GM19438 (cell line): ENCODE results near the gene FMC1.
A peak's percentile ranks its signal among the peaks of the same experiment; 100 is the strongest.
"Not testable (repeated sequence)": the region's sequence is repeated elsewhere in the genome, so short reads cannot be mapped to it uniquely, and the experiment has no call there.

Experiments used
- ATAC-seq: cut with Tn5 transposase; IDR thresholded peaks from one replicate; pipeline ENCODE4 v1.9.1; 2021; ENCODE audit warnings: low read depth; ENCODE audit not compliant: unreplicated experiment

The FMC1 gene, protein sequence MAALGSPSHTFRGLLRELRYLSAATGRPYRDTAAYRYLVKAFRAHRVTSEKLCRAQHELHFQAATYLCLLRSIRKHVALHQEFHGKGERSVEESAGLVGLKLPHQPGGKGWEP

DNA sequence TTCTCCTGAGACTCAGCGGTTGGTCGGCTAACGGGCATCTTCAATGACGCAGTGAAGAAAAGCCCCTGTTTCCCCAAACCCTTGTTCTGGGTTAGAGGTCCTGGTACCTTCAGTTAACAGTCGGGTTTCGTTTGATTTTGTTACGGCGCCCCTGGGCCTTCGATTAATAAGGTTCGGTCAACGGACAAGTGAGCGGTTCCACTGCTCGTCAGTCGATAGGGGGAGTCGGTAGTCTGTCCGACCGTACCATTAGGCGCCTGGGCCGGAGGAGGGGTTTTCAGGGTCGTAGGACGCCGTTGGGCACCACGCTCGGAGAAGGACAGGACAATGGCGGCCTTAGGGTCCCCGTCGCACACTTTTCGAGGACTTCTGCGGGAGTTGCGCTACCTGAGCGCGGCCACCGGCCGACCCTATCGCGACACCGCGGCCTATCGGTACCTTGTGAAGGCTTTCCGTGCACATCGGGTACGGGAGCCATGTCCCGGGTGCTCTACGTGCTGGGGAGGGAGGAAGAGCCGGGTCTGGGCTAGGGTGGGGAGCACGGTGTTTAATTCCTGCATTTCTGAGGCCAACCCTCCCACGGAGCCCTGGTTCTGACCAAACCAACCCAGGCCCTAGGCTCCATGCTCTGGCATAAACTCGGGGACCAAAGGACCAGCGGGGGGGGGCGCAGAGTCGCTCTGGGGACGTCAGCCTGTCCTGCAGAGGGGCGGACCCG is at the start of gene FMC1:
TSS of gene FMC1 (plus strand) at position 280 of the 718 bp plus-strand sequence. CDS start at position 328, 48 bp downstream.
- ATAC-seq = peak; percentile 55

DNA sequence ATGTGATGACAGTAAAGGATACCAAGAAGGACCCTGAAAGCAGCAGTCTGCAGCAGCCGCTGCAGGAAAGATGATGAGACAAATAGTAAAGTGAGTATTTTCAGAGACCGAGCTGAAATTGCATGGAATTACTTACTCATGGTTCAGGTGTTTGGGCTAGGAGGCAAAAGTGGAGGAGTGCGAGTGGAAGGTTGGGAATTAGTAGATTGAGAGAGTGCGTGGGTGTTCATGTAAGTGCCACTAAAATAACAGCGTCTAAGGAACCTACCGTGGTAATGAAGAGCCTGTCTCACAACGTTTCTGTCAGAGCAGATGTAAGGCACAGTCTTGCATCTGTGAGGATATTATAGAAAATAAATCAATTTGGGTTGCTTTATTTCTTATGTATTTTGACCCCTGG is 48.3 kb upstream of the FMC1 start:
- no peak for ATAC-seq

DNA sequence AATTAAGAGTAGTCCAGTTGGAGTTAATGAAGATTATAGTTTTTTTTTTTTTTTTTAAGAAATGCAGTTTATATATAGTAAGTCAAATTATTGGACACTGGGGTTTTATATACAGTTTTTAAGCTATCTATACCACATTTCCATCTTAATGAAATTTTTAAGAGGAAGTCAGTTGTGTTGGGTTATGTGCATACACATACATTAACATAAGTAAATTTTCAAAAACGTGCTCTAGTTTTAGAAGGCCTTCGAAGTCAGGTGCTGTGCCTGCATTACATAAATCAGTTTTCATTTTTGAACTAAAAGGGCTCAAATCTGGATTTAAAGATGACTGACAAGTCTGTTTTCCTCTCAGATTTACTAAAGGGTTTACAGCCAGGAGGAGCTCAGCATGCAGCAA is 47.6 kb upstream of the FMC1 start:
- no peak for ATAC-seq

DNA sequence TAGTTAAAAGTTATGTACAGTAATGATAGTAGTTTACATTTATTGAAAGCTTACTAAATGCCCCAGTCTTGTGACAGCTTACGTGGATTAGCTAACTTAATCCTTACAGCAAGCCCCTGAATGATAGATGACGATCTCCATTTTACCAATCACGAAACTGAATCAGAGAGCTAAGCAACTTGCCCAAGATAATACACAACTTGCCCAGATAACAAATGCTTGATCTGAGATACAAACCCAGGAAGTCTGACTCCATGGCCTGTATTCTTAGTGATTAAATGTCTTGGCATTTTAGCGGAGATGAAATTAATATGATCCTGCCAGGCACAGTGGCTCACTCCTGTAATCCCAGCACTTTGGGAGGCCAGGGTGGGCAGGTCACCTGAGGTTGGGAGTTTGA is 46.9 kb upstream of the FMC1 start:
- no peak for ATAC-seq

DNA sequence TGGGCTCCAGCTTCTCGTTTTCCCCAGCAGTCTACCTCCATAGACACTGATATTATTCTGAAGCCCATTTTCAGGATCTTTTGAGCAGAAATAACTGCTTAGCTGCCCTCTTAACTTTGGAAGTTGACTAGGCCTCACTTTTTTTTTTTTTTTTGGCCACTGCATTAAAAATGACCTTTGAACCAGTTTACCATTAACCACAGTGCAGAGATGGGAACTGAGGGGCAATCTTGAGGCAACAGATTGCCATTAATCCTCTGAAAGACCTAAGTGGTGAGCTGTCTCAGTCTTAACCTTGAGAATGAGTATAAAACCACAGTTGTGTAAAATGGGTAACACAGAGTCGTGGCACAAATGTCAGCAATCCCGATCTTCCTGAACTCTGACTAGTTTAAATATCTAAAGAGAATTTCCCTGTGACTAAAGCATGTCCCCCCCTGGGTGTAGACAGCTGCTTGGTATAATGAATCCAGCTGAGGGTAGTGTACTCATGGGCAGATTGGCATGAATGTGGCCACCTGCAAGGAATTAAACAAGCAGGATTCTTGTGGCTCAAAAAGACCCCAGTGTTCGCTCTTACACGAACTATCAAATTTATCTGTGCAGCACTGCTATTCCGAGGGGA is 46.1 kb upstream of the FMC1 start:
- no peak for ATAC-seq

DNA sequence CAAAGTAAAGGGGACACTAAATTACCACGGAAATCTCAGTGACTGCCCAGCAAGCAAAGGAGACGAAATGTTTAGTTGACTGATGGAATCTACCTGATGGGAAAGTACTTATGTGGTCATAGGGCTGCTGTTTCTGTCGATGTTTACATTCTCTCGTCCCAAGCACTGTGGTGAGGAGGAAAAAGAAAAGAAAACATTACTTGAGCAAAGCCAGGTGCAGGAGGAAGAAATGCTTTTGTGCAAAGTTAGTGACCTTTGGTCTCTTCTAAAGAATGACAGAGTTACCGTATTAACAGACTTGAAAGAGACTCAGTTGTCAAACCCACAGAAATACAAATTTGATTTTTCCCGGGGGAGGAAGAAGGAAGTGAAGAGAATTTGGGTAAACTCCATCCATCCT is 43.3 kb upstream of the FMC1 start:
- ATAC-seq = no peak

DNA sequence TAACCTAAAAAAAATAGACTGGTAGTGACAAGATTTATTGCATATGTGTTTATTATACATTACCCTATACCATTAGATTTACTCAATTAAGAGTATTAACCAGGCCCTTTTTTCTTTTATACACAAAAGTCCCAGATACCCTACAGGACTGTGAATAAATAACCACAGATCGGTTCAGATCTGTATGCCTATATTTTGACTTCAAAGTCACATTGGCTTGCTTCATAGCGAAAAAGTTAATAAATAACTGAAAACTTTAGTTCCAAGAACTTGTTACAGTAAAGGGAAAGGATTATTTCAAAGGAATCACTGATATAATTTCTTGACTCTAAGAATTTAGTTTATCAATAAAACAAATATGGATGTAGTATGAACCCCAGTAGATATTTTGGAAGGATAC is 41.8 kb upstream of the FMC1 start:
- no peak for ATAC-seq

DNA sequence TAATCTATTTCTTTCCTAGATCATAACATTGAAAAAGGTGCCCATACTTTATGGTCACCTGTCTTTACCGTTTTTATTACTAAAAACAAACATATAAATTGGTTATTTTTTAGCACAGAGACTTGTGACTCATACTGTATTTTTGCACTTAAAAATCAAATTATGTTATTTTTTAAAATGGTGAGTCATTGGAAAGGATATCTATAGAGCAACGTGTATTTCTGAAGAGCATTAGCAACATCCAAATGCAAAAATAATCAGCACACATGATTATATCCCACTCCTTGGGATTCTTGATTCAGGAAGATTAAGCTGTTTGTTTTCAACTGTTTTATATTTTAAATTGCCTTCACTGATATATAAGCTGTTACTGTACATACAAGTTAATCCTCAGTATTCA is 40.7 kb upstream of the FMC1 start:
- ATAC-seq = no peak

DNA sequence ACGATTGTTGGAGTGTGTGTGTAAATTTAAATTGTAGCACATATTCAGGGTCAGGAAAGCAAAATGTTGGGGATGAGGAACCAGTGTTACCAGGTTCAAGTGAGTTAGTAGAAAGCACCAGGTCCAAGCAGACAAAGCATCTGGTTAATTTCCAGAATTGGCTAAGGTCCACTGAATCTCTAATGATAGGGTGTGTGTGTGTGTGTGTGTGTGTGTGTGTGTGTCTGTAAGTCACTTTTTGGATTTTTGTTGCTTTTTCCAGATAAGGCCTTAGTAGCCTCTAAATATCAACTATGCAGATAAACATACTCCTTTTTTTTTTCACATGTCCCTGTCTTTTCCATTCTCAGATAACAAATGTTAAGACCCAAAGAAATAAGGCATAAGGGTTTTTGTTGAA is 36.6 kb upstream of the FMC1 start:
- ATAC-seq = no peak

DNA sequence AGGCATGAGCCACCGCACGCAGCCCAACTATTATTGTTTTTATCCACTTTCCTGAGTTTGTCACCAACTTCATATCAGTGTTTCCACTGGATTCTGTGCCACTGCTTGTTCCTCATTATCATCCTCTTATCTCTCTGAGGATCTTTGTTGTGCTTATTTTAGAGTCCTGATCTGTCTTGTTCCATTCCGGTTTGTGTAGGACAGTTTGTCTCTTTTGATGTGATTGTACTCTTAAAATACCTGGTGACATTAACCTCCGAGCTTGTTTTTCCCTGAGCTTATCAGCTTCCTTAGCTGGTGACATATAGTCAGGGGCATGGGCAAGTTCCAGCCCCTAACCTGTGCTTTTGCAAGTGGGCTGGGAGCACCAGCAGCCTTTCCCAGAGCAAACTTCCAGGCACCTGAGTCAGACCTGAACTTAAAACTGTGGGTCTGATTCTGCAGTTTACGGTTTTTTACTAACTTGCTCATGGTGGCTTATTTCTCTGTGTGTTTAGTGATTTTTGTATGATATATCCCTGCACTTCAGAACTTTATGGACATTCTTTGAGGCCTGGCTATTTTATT is 23.1 kb upstream of the FMC1 start:
- ATAC-seq = no peak

DNA sequence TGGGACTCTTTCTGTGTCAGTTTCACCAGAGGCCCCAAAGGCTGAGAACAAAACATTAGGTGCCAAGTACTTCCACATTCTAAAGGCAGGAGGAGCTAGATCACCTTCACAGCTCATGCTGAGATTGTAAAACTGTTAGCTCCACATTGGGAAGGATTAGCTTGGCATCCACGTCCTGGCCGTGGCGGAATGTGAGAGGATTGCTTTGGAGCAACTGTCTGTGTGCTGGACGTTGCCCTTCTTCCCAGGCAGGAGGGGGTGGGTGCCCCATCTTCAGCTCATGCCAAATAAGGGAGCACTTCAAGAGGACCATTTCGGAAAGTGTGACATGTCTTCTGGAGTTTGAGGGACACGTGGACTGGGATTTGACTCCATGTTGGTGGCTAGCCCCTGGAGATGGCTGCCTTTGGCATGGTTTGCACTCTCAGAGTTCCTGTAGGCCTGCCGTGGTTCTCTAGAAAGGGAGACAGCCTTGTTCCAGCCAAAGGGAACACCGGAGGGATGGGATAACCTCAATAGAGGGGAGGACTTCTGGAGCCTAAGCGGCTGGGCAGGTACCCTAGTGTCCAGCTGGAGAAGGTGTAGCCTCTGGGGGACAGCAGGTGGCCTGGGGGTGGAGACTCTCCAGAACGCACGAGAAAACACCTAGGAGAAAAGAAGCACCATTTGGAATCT is 19.9 kb upstream of the FMC1 start:
- ATAC-seq = no peak

DNA sequence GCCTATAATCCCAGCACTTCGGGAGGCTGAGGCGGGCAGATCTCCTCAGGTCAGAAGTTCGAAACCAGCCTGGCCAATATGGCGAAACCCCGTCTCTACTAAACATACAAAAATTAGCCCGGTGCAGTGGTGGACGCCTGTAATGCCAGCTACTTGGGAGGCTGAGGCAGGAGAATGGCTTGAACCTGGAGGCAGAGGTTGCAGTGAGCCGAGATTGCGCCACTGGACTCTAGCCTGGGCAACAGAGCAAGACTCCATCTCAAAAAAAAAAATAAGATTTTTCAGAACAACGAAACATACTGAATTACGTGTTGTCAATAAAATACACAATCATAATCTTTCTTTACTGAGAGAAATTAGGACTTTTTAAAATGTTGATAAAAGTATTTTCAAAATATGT is 16.4 kb upstream of the FMC1 start:
- not testable (repeated sequence) for ATAC-seq

DNA sequence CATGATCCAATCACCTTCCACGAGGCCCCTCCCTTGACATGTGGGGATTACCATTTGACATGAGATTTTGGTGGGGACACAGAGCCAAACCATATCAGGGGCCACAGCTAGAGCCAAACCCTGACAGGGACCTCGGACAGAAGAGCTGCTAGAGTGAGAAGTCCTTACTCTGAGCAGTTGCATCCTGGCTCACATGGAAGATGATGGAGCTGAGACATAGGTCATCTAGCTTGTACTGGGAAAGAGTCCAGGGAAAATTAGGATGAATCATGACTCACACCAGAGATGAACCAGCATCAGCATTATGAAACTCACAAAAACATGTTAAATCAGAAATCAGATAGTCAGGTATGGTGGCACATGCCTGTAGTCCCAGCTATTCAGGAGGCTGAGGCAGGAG is 12.8 kb upstream of the FMC1 start:
- no peak for ATAC-seq

DNA sequence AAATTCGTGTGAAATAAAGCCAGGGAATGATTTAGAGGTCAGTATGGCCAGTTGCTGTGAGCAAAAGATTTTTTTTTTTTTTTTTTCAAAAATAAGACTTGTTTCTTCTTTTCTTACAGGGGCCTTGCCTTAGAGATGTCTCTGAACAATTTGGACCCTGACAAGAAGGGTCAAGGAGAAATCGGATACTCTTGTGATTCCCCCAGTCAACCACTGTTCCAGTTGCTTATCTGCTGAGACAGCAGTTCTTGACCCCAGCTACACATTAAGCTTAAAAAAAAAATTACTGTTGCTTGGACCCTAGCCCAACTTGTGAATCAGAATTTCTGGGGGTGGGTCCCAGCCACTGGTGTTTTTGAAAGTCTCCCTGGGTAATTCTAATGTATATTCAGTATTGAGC is 12.0 kb upstream of the FMC1 start:
- ATAC-seq = no peak

DNA sequence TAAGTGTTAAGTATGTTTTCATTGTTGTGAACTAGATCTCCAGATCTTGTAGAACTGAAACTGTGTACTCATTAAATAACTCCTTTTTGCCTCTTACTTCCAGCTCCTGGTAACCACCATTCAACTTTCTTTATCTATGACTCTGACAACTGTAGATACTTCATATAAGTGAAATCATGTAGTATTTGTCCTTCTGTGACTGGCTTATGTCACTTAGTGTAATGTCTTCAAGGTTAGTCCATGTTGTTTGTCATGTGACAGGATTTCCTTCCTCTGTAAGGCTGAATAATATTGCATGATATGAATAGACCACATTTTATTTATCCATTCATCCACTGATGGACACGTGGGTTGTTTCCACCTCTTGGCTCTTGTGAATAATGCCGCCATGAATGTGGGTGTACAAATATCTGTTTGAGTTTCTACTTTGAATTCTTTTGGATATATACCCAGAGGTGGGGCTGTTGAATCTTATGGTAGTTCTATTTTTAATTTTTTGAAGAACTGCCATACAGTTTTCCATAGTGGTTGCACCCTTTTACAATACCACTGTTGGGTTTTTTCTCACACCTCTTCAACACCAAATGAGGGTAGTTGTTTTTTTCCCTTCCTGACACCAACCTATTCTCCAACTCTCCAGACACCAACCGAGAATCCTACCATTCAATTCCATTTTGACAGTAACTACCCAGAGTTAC is 10.7 kb upstream of the FMC1 start:
- ATAC-seq = no peak

DNA sequence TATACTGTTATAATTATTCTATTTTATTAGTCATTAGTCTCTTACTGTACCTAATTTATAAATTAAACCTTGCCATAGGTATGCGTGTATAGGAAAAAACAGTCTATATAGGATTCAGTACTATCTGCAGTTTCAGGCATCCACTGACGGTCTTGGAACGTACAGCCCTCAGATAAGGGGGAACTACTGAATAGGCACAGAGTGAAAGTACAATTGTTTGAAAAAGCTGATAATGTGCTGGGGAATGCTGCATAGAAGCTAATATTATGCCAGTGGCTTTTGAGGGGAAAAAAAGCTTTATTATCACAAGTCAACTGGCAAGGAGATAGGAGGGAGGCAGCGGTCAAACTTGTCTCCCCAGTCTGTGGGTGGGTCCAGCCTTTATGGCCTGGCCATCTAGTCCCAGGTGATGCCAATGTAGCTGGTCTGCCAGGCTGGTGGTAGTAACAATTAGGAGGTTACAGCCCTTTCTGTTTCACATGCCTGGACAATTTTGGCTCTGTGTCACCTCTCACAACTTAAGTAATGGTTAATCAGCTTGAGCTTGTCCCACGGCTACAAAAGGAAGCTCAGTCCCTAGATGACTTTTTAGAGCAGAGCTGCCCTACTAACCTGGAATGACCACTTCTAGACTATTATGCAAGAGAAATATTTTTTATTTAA is 8.3 kb upstream of the FMC1 start:
- ATAC-seq = no peak

DNA sequence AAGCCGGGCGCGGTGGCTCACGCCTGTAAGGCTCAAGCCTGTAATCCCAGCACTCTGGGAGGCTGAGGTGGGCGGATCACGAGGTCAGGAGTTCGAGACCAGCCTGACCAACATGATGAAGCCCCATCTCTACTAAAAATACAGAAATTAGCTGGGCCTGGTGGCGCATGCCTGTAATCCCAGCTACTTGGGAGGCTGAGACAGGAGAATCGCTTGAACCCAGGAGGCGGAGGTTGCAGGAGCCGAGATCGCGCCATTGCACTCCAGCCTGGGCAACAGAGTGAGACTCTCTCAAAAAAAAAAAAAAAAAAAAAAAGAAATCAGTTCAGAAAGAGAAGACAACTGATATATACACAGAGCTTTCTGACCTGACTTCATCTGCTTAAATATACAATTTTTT is 7.7 kb upstream of the FMC1 start:
- not testable (repeated sequence) for ATAC-seq

DNA sequence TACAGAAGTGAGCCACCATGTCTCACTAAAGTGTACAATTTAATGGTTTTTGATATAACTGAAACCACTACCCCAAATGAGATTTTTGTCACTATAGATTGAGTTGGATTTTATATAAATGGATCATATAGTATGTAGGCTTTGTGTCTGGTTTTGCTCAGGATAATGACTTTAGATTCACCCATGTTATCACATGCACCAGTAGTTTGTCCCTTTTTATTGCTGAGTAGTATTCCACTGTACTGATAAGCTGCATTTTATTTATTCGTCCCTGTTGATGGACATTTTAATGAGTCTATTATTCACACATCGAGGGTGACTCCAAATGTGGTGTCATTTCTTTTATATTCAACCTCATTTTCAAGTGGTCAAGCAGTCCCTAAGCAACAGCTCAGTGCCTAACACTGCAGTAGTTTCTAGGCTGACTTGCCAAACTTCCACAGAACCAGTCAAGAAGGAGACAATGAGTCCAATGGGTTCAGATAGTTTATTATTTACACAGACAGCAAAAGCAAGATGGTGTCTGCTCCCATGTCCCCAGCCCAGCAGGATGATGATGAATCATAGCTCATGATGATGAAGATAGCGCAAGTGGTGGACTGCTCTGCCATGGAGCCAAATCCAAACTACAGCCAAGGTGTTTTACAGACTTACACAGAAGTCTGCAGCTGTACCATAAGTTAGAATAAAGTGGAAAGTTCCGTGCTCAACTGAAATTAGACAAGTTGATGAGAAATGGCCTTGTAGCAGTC is 6.6 kb upstream of the FMC1 start:
- ATAC-seq = no peak

DNA sequence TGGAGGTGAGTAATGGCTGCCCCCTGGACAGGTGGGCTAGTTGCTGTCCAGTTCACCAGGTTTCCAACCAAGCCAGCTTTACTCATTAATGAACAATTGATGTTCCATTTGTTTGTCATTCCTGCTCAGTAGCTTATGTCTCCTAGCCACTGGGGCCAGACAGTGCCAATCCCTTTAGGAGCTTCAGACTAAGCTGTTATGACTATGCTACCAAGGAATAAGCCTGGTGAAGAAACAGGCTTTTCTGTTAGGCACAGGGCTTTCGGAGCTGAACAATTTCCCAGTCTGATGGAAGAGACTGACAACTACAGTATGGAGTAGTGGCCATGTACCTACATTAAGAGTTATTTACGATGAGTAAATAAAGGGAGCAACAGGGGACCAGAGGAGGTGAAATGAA is 2.1 kb upstream of the FMC1 start:
- no peak for ATAC-seq

DNA sequence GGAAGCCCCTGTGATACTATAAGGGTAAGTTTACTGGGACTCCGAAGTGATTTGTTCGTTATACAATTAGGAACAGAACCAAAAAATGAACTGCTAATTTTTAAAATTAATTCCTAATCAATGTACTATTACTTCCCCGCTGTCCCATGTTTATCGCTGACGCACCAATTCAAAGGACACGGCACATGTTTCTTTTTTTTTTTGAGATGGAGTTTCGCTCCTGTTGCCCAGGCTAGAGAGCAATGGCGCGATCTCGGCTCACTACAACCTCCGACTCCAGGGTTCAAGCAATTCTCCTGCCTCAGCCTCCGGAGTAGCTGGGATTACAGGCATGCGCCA is 1.5 kb upstream of the FMC1 start:
- no peak for ATAC-seq
